ENCODE measurements around the gene UBE2Q2. TPM values are rescaled to one million over a fixed set of nuclear protein-coding genes. Genes with fewer than 3 reads are reported as not detected.

Gene UBE2Q2
- total RNA-seq, 2 experiments from 2014 or later = 29.3 to 33.5 TPM

- no peaks in the 10 kb centered on the region for H3K36me3 Mint-ChIP-seq (ENCODE audit: low read depth)
- intact Hi-C loops (cut with DNase I, micrococcal nuclease) = loop anchor here in 1 of 2 experiments (5.0 to 10.0 kb wide), 2 partner anchors 111 to 243 kb away; partner anchors contain the start of gene TMEM266
- ATAC-seq (ENCODE audit: poor library complexity) = no peak
- H3K4me1 Mint-ChIP-seq (ENCODE audit: low read depth) = peaks cover 4% of the 10 kb centered on the region
- Histone ChIP-seq H3K9me3 (ENCODE audit: control insufficient read depth in 1 of 2, insufficient read depth in 1 of 2, low read length in 2 of 2) (no peaks in the 10 kb centered on the region), H3K4me1 (ENCODE audit: insufficient read depth, low read length) (no peaks in the 10 kb centered on the region), H3K36me3 (ENCODE audit: insufficient read depth, low read length) (no peaks in the 10 kb centered on the region), H3K27ac (ENCODE audit: low read depth in 1 of 2, low read length in 2 of 2) (no peak overlapping the region), H3K4me3 (ENCODE audit: low read length) (no peak overlapping the region), H3K27me3 (ENCODE audit: control insufficient read depth in 1 of 2, insufficient read depth in 2 of 2, low read length in 2 of 2) (no peaks in the 10 kb centered on the region)
- ChIA-PET POLR2A (no interaction called here), CTCF (no interaction called here)
- TF ChIP-seq, protein P1, sequence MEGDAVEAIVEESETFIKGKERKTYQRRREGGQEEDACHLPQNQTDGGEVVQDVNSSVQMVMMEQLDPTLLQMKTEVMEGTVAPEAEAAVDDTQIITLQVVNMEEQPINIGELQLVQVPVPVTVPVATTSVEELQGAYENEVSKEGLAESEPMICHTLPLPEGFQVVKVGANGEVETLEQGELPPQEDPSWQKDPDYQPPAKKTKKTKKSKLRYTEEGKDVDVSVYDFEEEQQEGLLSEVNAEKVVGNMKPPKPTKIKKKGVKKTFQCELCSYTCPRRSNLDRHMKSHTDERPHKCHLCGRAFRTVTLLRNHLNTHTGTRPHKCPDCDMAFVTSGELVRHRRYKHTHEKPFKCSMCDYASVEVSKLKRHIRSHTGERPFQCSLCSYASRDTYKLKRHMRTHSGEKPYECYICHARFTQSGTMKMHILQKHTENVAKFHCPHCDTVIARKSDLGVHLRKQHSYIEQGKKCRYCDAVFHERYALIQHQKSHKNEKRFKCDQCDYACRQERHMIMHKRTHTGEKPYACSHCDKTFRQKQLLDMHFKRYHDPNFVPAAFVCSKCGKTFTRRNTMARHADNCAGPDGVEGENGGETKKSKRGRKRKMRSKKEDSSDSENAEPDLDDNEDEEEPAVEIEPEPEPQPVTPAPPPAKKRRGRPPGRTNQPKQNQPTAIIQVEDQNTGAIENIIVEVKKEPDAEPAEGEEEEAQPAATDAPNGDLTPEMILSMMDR (IDR thresholded peaks at IDR 0.05) = no peak
- H3K27ac Mint-ChIP-seq = no peak overlapping the region
- no peaks in the 10 kb centered on the region for H3K9me3 Mint-ChIP-seq
- no peak overlapping the region for H3K4me3 Mint-ChIP-seq
- no peak for DNase-seq
- no peaks in the 10 kb centered on the region for H3K27me3 Mint-ChIP-seq
These were observed 31.6 kb upstream of the UBE2Q2 start for GRCh38 chr15:75811626-75812025.

DNA sequence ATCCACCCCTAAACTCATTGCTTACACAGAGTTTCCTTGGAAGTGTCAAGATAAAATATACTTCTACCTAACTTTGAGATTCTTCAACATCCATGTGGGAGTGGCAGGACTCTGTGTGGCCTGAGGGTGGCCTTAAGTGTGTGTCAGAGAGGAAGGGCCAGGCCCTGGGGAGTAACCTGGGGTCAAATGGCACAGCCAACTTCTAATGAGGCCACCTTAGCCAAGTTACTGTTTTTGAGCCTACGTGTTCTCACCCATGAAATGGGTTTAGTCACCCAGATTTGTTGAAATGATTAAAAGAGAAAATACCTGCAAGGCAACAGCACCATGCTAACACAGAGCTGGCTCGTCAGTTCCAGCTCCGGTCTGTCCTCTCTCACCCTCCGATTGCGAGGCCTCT, 28.5 kb upstream of the UBE2Q2 start:
- no peak overlapping the region for H3K4me3 Mint-ChIP-seq
- Histone ChIP-seq H3K4me1 (ENCODE audit: insufficient read depth, low read length) (no peaks in the 10 kb centered on the region), H3K4me3 (ENCODE audit: low read length) (no peak overlapping the region), H3K9me3 (ENCODE audit: control insufficient read depth in 1 of 2, insufficient read depth in 1 of 2, low read length in 2 of 2) (no peaks in the 10 kb centered on the region), H3K27me3 (ENCODE audit: control insufficient read depth in 1 of 2, insufficient read depth in 2 of 2, low read length in 2 of 2) (no peaks in the 10 kb centered on the region), H3K27ac (ENCODE audit: low read depth in 1 of 2, low read length in 2 of 2) (no peak overlapping the region), H3K36me3 (ENCODE audit: insufficient read depth, low read length) (no peaks in the 10 kb centered on the region)
- no peaks in the 10 kb centered on the region for H3K27me3 Mint-ChIP-seq
- no peaks in the 10 kb centered on the region for H3K9me3 Mint-ChIP-seq
- H3K27ac Mint-ChIP-seq = no peak overlapping the region
- POLR2A ChIA-PET = no interaction called here
- intact Hi-C loops (cut with DNase I, micrococcal nuclease) = loop anchor here in 1 of 2 experiments (5.0 to 10.0 kb wide), 2 partner anchors 108 to 240 kb away; partner anchors contain the start of gene TMEM266
- ATAC-seq (ENCODE audit: poor library complexity) = no peak
- CTCF ChIA-PET = no interaction called here
- TF ChIP-seq, protein P1 (IDR thresholded peaks at IDR 0.05) = no peak
- no peaks in the 10 kb centered on the region for H3K36me3 Mint-ChIP-seq (ENCODE audit: low read depth)
- H3K4me1 Mint-ChIP-seq (ENCODE audit: low read depth) = peaks cover 14% of the 10 kb centered on the region
- DNase-seq = no peak

DNA sequence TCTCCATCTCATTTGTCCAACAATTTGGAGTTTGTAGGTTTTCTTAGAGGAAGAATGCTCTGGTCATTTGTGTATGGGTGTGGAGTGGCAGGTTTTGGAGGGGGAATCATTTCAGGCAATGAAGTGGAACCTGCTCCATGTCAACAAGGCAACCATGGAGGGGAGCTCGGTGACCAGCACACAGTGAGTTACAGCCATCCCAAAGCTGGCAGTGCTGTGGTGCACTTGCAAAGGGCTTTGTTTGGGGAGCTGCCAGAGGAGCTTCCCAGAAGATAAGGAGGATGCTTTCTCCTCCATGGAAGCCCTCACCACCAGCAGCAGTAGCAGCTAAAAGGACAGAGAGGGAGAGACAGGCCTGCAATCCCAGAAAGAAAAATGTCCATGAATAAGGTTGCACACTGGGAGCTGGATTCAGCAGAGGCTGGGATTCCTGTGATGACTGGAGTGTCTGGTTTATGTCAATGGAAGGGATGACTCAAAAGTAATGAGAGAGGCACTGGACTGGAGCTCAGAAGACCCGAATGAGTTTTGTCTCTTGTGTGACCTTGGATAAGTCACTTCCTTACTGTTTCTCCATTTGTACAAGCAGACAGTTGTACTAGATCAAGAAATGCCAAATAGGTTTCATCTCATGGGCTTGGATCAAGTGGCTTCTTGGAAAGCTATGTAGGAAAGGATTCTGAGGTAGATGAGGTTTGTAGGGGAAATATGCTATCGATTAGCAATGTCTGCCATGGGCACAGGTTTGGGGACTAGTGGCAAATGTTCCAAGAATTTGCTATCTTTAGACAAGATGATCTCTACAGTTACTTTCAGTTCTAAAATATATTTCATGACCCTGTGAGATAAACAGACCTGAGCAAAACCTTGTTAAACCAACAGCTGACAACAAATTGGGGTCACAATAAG, 27.2 kb upstream of the UBE2Q2 start:
- no peaks in the 10 kb centered on the region for H3K9me3 ChIP-seq (ENCODE audit: control insufficient read depth in 1 of 2, insufficient read depth in 1 of 2, low read length in 2 of 2)
- no peak for ATAC-seq (ENCODE audit: poor library complexity)
- TF ChIP-seq, protein P1 (IDR thresholded peaks at IDR 0.05) = no peak
- H3K27ac ChIP-seq (ENCODE audit: low read depth in 1 of 2, low read length in 2 of 2) = no peak overlapping the region
- no peaks in the 10 kb centered on the region for H3K4me1 ChIP-seq (ENCODE audit: insufficient read depth, low read length)
- no peak for DNase-seq
- H3K4me3 ChIP-seq (ENCODE audit: low read length) = no peak overlapping the region
- POLR2A ChIA-PET = interaction anchor here (0.9 to 1.1 kb wide), 3 partner anchors 31 to 103 kb away, joined by 3 read pairs; no protein-coding TSS in a partner anchor
- intact Hi-C loops (cut with DNase I, micrococcal nuclease) = loop anchor here in 1 of 2 experiments (10.0 kb wide), 1 partner anchor 239 kb away; the partner anchor contains the start of gene TMEM266
- no peaks in the 10 kb centered on the region for H3K36me3 ChIP-seq (ENCODE audit: insufficient read depth, low read length)
- CTCF ChIA-PET = interaction anchor here (0.6 to 1.1 kb wide), 4 partner anchors 11 to 1338 kb away, joined by 3 read pairs; no protein-coding TSS in a partner anchor
- no peaks in the 10 kb centered on the region for H3K36me3 Mint-ChIP-seq (ENCODE audit: low read depth)
- H3K4me1 Mint-ChIP-seq (ENCODE audit: low read depth) = peaks cover 14% of the 10 kb centered on the region
- no peak overlapping the region for H3K4me3 Mint-ChIP-seq
- no peaks in the 10 kb centered on the region for H3K27me3 ChIP-seq (ENCODE audit: control insufficient read depth in 1 of 2, insufficient read depth in 2 of 2, low read length in 2 of 2)
- no peaks in the 10 kb centered on the region for H3K27me3 Mint-ChIP-seq
- no peak overlapping the region for H3K27ac Mint-ChIP-seq
- H3K9me3 Mint-ChIP-seq = no peaks in the 10 kb centered on the region
